Astrocyte (in vitro differentiated cells and primary cell): ENCODE results near the gene PAGR1. TPM values are rescaled to one million over a fixed set of nuclear protein-coding genes. Genes with fewer than 3 reads are reported as not detected.

Source experiments
- DNase-seq: peaks from one replicate; pipeline ENCODE4 v3.0.0-alpha.2; 2010; ENCODE audit warnings: low read depth
- FAIRE-seq: peaks from 2 replicates; lab custom pipeline; 2011; peaks lifted over from hg19 to GRCh38; lab: Jason Lieb, UNC
- H2AFZ ChIP-seq: 2 replicates; pipeline ENCODE4 v1.6.0; 2012; ENCODE audit warnings: low read depth, low read length, inconsistent platforms
- H3K27ac ChIP-seq: 2 replicates; pipeline ENCODE4 v1.5.1; 2011; ENCODE audit warnings: low read depth, low read length, inconsistent platforms
- H3K27me3 ChIP-seq: 2 replicates; pipeline ENCODE4 v1.6.0; 2011; ENCODE audit warnings: low read length, inconsistent platforms; ENCODE audit not compliant: insufficient read depth
- H3K36me3 ChIP-seq: 2 replicates; pipeline ENCODE4 v1.5.1; 2011; ENCODE audit warnings: low read length, inconsistent platforms; ENCODE audit not compliant: insufficient read depth
- H3K4me1 ChIP-seq: 2 replicates; pipeline ENCODE4 v1.5.1; 2011; ENCODE audit warnings: low read length, inconsistent platforms; ENCODE audit not compliant: insufficient read depth
- H3K4me2 ChIP-seq: 2 replicates; pipeline ENCODE4 v1.6.0; 2012; ENCODE audit warnings: low read length, inconsistent platforms
- H3K4me3 ChIP-seq: 2 replicates; pipeline ENCODE4 v1.5.1; 2011; ENCODE audit warnings: low read depth, mild to moderate bottlenecking, low read length, inconsistent platforms; ENCODE audit not compliant: insufficient read depth
- H3K79me2 ChIP-seq: 2 replicates; pipeline ENCODE4 v1.6.0; 2012; ENCODE audit warnings: mild to moderate bottlenecking, low read length, inconsistent platforms; ENCODE audit not compliant: insufficient read depth
- H3K9ac ChIP-seq: 2 replicates; pipeline ENCODE4 v1.6.0; 2012; ENCODE audit warnings: mild to moderate bottlenecking, low read length, inconsistent platforms
- H3K9me3 ChIP-seq: 2 replicates; pipeline ENCODE4 v1.5.1; 2012; ENCODE audit warnings: low read depth, mild to moderate bottlenecking, low read length, inconsistent platforms; ENCODE audit not compliant: insufficient read depth
- H4K20me1 ChIP-seq: 2 replicates; pipeline ENCODE4 v1.6.0; 2012; ENCODE audit warnings: low read length, inconsistent platforms; ENCODE audit not compliant: insufficient read depth
- H3K27ac Mint-ChIP-seq: one replicate; pipeline ENCODE4 v1.8.0; 2021; ENCODE audit warnings: mild to moderate bottlenecking, mixed read lengths; ENCODE audit not compliant: unreplicated experiment
- H3K27me3 Mint-ChIP-seq: one replicate; pipeline ENCODE4 v1.8.0; 2021; ENCODE audit warnings: low read depth, mixed read lengths; ENCODE audit not compliant: unreplicated experiment
- H3K36me3 Mint-ChIP-seq: one replicate; pipeline ENCODE4 v1.8.0; 2021; ENCODE audit warnings: low read depth, mixed read lengths; ENCODE audit not compliant: unreplicated experiment
- H3K4me1 Mint-ChIP-seq: one replicate; pipeline ENCODE4 v1.8.0; 2021; ENCODE audit warnings: low read depth, mixed read lengths; ENCODE audit not compliant: unreplicated experiment
- H3K4me3 Mint-ChIP-seq: one replicate; pipeline ENCODE4 v1.8.0; 2021; ENCODE audit warnings: mild to moderate bottlenecking, moderate library complexity, mixed read lengths; ENCODE audit not compliant: unreplicated experiment
- H3K9me3 Mint-ChIP-seq: one replicate; pipeline ENCODE4 v1.8.0; 2021; ENCODE audit warnings: mild to moderate bottlenecking, mixed read lengths; ENCODE audit not compliant: unreplicated experiment
- EZH2 ChIP-seq: IDR thresholded peaks from 2 replicates; pipeline ENCODE4 v1.6.1; 2012; ENCODE audit warnings: mild to moderate bottlenecking, low read length, inconsistent platforms; ENCODE audit not compliant: insufficient read depth
- total RNA-seq: library from RNA; stranded (reverse); gene quantifications from 2 replicates; pipeline ENCODE4 v1.2.1, GENCODE V29; 2021
- TF ChIP-seq, protein P1 (sequence below): IDR thresholded peaks from 2 replicates; pipeline ENCODE4 v1.5.1; 2011; ENCODE audit warnings: low read depth, mild to moderate bottlenecking, inconsistent platforms, low read length, moderate library complexity; ENCODE audit not compliant: insufficient read depth

Gene PAGR1
- total RNA-seq, 1 donor from 2014 or later, result 20.8 TPM

DNA sequence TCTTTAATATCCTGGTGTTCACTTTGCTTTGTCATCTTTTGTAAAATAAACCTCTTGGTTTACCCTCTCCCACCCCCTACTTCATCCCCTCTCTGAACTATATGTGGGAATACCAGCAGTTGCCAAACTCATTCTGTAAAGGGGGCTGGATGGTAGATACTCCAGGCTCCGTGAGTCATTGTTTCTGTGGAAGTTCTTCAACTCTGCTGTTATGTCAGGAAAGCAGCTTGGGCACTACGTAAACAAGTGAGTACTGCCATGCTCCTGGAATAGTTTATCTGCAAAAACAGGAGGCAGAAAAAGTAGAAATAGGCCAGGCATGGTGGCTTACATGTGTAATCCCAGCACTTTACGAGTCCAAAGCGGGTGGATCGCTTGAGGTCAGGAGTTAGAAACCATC lies 21.9 kb downstream of the PAGR1 start:
- FAIRE-seq, result no peak

DNA sequence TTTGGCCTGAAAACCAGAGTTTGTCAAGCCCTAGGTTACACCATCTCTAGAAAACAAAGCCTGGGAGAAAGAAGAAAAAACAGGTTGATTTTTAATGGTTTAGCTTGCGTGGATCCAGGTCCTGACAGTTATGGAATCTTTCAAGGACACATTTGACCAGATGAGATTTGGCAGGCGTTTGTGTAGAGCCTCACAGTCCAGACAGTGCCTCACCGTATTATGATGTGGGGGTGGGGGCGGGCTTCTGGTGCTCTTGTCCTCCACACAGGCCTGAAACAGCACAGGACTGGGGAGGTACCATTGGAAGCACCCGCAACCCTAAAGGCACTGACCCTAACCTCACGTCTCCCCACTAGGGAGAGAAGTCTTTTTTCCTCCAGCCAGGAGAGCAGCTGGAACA lies 23.9 kb downstream of the PAGR1 start:
- Histone ChIP-seq H3K36me3 (peaks cover 23% of the 10 kb centered on the region), H3K4me2 (no peak overlapping the region), H3K4me3 (no peak overlapping the region), H3K9ac (no peak overlapping the region), H3K9me3 (no peaks in the 10 kb centered on the region), H3K27ac (no peak overlapping the region), H3K27me3 (no peaks in the 10 kb centered on the region), H3K79me2 (no peaks in the 10 kb centered on the region), H4K20me1 (peaks cover 8% of the 10 kb centered on the region), H2AFZ (no peak overlapping the region), H3K4me1 (no peaks in the 10 kb centered on the region)
- FAIRE-seq (no peak), DNase-seq (no peak)
- peaks cover 1% of the 10 kb centered on the region for H3K27me3 Mint-ChIP-seq
- peaks cover 4% of the 10 kb centered on the region for H3K4me1 Mint-ChIP-seq
- H3K36me3 Mint-ChIP-seq, result peaks cover 18% of the 10 kb centered on the region
- no peak overlapping the region for H3K27ac Mint-ChIP-seq
- no peak for TF ChIP-seq EZH2
- H3K9me3 Mint-ChIP-seq, result no peaks in the 10 kb centered on the region
- no peak overlapping the region for H3K4me3 Mint-ChIP-seq

More for the DNA sequence above, 21.9 kb downstream of the PAGR1 start:
- Histone ChIP-seq H3K79me2 (no peaks in the 10 kb centered on the region), H3K4me1 (no peaks in the 10 kb centered on the region), H4K20me1 (peaks cover 15% of the 10 kb centered on the region), H3K36me3 (peaks cover 29% of the 10 kb centered on the region), H3K4me2 (no peak overlapping the region), H3K9me3 (no peaks in the 10 kb centered on the region), H3K9ac (no peak overlapping the region), H3K27me3 (no peaks in the 10 kb centered on the region), H3K27ac (no peak overlapping the region), H2AFZ (no peak overlapping the region), H3K4me3 (no peak overlapping the region)
- Mint-ChIP-seq H3K4me1 (peaks cover 4% of the 10 kb centered on the region), H3K27me3 (no peaks in the 10 kb centered on the region), H3K9me3 (no peaks in the 10 kb centered on the region), H3K36me3 (peaks cover 19% of the 10 kb centered on the region), H3K27ac (no peak overlapping the region), H3K4me3 (no peak overlapping the region)
- TF ChIP-seq, protein P1, sequence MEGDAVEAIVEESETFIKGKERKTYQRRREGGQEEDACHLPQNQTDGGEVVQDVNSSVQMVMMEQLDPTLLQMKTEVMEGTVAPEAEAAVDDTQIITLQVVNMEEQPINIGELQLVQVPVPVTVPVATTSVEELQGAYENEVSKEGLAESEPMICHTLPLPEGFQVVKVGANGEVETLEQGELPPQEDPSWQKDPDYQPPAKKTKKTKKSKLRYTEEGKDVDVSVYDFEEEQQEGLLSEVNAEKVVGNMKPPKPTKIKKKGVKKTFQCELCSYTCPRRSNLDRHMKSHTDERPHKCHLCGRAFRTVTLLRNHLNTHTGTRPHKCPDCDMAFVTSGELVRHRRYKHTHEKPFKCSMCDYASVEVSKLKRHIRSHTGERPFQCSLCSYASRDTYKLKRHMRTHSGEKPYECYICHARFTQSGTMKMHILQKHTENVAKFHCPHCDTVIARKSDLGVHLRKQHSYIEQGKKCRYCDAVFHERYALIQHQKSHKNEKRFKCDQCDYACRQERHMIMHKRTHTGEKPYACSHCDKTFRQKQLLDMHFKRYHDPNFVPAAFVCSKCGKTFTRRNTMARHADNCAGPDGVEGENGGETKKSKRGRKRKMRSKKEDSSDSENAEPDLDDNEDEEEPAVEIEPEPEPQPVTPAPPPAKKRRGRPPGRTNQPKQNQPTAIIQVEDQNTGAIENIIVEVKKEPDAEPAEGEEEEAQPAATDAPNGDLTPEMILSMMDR, result no peak
- no peak for TF ChIP-seq EZH2
- no peak for DNase-seq

DNA sequence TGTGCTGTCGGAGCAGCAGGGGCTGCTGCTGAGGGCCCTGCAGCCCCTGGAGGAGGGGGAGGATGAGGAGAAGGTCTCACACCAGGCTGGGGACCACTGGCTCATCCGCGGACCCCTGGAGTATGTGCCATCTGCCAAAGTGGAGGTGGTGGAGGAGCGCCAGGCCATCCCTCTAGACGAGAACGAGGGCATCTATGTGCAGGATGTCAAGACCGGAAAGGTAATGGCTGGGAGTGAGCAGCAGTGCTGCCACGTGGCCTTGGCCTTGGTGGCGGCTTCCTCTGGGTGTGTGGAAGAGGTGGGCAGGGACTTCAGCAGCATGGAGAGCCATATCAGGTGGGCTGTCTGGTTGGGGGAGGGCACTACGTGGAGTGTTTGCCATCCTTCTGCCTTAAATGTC lies 24.3 kb downstream of the PAGR1 start:
- Mint-ChIP-seq H3K9me3 (no peaks in the 10 kb centered on the region), H3K27ac (no peak overlapping the region), H3K27me3 (peaks cover 1% of the 10 kb centered on the region), H3K4me3 (no peak overlapping the region), H3K36me3 (peaks cover 18% of the 10 kb centered on the region), H3K4me1 (peaks cover 4% of the 10 kb centered on the region)
- DNase-seq, result no peak
- Histone ChIP-seq H3K79me2 (no peaks in the 10 kb centered on the region), H2AFZ (no peak overlapping the region), H3K9ac (no peak overlapping the region), H3K36me3 (peaks cover 23% of the 10 kb centered on the region), H3K4me2 (no peak overlapping the region), H3K27me3 (no peaks in the 10 kb centered on the region), H3K4me1 (no peaks in the 10 kb centered on the region), H3K4me3 (no peak overlapping the region), H3K27ac (no peak overlapping the region), H3K9me3 (no peaks in the 10 kb centered on the region), H4K20me1 (peaks cover 8% of the 10 kb centered on the region)
- no peak for FAIRE-seq
- TF ChIP-seq EZH2, result no peak
- TF ChIP-seq, protein P1, result no peak
